Inferior parietal cortex (tissue), 1 donor: ENCODE data around the gene COA5.
"Not testable (repeated sequence)": the region's sequence is repeated elsewhere in the genome, so short reads cannot be mapped to it uniquely, and the experiment has no call there.

ENCODE experiments used
- DNase-seq: peaks from one replicate; pipeline ENCODE4 v3.0.0-alpha.2; 2016; ENCODE audit errors: extremely low spot score

The COA5 gene

GRCh38 chr2:98606431-98606830, 1.9 kb downstream of the COA5 start:
- no peak for DNase-seq

DNA sequence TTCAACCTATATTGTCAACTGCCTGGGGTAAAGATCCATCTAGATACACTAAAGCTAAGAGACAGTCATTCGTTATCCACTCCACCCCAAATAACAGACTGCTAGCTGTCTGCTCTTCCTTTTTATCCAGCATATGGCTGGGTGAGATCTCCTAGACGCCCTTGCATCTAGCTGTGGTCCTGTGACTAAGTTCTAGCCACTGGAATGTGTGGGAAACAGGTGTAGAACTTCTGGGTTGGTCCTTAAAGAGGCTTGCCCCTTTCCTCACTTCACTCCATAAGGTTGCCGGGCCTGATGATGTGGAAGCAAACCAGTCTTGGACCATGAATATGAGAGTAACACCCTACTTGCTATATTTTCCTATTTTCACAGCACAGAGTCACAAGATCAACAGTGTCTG, 3.2 kb downstream of the COA5 start:
- no peak for DNase-seq

DNA sequence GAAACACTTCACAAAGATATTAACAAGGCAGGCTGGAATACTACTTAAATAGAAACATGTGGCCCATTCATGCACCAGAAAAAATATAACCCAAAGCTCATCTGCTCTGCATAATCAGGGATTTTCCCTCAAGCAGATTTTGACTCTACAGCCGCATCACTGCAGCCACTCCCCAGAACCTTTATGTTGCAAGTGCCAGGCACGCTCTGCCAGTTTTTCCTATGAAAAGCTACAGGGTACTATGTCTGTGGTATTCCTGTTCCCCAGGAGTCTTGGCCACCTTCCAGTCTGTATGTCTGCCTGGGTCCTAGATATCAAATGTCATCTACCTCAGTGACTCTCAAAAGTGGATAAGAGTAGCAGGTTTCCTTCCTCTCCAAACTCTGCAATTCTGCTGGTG, 3.8 kb downstream of the COA5 start:
- DNase-seq, result no peak

GRCh38 chr2:98601532-98602132, 6.7 kb downstream of the COA5 start:
- DNase-seq, result no peak

DNA sequence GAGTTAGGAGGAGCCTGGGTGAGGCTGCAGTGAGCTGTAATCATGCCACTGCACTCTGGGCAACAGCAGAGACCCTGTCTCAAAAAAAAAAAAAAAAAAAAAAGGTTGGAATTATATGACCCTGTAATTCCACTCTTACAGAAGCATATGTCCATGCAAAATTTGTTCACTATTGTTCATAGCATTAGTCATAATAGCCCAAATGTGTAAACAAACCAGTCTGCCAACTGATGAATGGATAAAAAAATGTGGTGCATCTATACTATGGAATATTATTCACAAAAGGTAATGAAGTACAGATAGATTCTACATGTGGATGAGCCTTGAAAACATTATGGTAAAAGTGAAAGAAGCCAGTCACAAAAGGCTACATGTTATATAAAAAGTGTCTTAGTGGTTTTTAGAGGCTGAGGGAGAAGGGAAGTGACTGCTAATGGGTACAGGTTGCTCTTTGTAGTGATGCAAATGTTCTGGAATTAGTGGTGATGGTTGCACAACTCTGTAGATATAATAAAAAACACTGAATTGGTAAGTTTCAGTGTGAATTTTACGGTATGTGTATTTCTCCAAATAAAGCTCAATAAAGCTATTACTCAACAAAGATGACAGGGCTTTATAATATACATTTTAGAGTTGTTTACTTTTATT, 9.4 kb downstream of the COA5 start:
- no peak for DNase-seq

- DNase-seq, result not testable (repeated sequence)
These were observed 13.6 kb downstream of the COA5 start for GRCh38 chr2:98594665-98595064.

DNA sequence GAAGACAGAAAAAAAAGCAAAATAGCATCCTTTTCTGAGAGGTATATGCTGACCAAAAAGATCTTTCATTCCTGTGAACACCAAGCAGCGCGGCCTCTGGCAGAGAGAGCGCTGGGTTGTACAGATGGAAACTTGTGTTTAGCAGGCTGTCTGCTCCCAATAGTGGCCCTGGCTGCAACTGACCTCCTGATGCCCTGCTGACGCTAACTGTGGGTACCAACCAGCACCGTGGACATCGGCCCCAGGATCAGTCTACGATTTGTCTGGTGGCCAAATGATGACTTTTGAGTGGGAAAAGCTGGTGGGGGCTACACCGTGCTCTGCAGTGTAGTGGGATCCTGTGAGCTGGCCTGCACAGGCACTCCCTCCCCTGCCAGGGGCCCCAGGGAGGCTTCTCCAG, 15.7 kb downstream of the COA5 start:
- no peak for DNase-seq

DNA sequence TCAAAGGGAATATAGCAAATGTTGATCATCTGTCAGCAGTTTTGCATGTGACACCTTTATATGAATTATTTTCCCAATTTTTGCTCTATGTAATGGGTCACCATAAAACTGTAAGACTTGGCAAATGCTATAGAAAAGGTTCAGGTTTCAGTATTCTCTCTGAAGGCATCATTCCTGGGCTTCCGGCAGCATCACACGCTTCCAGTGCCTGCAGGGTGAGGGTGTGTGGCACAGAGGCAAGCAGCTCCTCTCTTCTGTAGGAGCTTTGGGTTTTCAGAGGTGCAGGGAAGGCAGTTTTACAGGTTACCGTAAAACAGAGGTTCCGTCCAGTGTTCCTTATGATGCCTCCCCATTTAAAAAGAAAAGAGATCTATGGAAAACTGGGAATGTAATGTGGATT, 18.8 kb downstream of the COA5 start:
- DNase-seq, result no peak

GRCh38 chr2:98588880-98589431, 19.4 kb downstream of the COA5 start:
- no peak for DNase-seq

GRCh38 chr2:98586551-98587140, 21.7 kb downstream of the COA5 start:
- no peak for DNase-seq

- no peak for DNase-seq
These were observed 22.9 kb downstream of the COA5 start for GRCh38 chr2:98585386-98585785.

DNA sequence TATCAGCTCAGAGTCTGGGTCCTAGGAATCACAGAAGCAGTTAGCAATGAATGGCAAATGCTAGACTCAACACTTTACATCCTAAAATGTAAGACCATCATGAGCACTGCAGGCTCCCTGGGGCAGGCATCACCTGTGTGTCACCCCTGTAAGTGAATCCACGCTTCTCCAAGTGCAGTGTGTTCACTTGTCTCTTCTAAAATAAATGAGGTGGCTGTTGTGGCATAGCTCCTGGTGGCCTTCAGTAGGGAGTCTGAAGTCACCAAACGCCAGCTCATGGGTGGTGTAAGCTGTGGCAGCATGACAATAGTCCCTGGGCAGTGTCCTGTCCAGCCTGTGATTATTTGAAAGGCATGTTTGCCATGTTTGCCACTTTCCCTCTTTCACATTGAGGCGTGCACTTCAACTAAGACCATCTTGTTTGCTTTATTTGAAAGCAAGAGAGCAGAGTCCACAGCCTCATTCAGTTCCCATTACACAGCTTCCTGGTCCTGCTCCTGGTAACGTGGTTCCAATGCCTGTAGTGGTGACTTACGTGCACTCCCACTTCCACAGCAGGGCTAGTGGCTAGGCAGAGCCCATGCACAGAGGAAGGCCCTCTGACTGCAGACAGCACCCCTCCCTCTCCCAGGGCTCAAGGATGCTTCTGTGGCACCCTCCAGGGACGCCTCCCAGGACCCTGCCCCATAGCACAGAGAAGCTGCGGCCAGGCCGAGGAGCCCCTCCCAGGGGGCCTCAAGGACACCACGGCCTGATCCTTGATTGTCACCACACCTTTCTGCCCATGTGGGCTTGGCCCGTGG, 24.3 kb downstream of the COA5 start:
- no peak for DNase-seq

- no peak for DNase-seq
These were observed 25.0 kb downstream of the COA5 start for GRCh38 chr2:98583276-98583675.

GRCh38 chr2:98582523-98582922, 25.8 kb downstream of the COA5 start:
- DNase-seq, result no peak

DNA sequence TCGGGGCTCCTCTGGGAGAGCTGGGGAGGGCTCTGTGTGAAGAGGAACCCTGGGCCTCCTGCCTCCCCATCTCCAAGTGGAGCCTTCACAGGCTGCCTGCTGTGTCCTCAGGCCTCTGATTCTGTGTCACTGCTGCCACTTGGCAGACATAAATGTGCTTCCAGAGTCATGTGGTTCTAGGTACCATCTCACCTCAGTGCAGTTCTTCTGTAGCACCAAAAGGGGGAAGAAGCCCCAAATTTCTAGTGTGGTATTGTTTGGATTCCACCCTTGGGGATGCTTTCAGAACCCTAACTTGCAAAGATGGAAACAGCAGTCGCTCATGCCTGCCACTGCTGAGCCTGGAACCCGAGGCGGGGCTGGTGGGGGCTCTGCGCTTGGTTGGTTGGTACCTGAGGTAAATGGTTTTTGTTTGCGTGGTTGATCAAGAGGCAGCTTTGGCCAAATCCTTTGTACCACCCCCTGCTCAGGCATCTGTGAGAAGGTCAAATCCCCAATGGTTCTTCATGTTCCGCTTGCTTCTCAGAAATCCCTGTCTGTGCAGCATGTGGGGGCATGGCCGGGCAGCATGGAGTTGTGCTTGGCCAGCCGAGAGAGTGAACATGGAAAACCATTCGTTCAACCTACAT, 27.5 kb downstream of the COA5 start:
- no peak for DNase-seq

- DNase-seq, result no peak
These were observed 28.4 kb downstream of the COA5 start for GRCh38 chr2:98579926-98580325.

DNA sequence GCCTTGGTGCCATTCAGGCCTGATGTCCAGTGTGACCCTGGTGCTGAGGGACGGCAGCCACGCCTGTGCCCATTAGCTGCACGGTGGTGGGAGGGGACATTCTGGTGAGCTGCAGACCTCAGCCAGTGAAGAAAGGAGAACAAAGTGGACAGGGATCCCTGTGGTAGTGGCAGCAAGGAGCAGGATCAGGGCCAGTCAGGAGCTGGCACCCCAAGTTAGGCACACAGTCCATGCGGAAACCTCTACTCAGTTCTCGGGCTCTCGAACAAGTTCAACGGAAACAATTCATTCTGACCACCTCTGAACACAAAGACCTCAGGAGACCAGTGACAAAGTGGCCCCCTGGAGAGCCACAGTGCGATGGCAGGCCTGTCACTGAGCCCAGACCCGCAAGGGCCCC, 30.1 kb downstream of the COA5 start:
- DNase-seq, result no peak

GRCh38 chr2:98577313-98577712, 31.0 kb downstream of the COA5 start:
- no peak for DNase-seq

GRCh38 chr2:98576666-98577312, 31.5 kb downstream of the COA5 start:
- DNase-seq, result no peak

GRCh38 chr2:98573426-98573825, 34.9 kb downstream of the COA5 start:
- no peak for DNase-seq

- DNase-seq, result no peak
These were observed 35.6 kb downstream of the COA5 start for GRCh38 chr2:98572676-98573075.
